KOPT-K1 (cell line): ENCODE results near the gene KLHL30.

Source experiments
- H3K27ac ChIP-seq: fragments of 200-600 bp; sonication (generic); 2 replicates; pipeline ENCODE4 v1.5.1; 2016; ENCODE audit warnings: antibody characterized with exemption, mild to moderate bottlenecking, low read depth, low read length; ENCODE audit not compliant: poor library complexity, severe bottlenecking
- H3K36me3 ChIP-seq: fragments of 200-600 bp; sonication (generic); 2 replicates; pipeline ENCODE4 v1.5.1; 2017; ENCODE audit warnings: antibody characterized with exemption, mild to moderate bottlenecking, low read length, moderate library complexity; ENCODE audit not compliant: insufficient read depth
- H3K9me3 ChIP-seq: fragments of 200-600 bp; sonication (generic); 2 replicates; pipeline ENCODE4 v1.5.1; 2017; ENCODE audit warnings: antibody characterized with exemption, low read length, mild to moderate bottlenecking; ENCODE audit not compliant: insufficient read depth, poor library complexity, severe bottlenecking

Gene KLHL30

DNA sequence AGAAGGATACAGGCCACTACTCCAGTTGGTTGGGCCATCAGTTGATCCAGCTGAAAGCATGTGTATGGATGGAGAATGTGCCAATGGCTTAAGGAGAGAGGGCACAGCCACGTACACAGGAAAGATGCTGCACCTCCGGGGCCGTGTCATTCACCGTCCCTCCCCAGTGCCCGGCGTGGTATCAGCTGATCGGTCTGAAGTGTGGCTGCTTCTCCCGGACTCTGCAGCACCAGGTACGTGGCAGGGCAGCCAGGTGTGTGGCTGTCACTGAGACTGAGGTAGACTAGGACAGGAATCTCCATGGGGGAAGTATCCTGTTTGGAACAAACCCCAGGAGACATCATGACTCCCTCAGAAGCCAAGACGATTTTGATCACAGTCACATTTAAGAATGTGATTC, 16.1 kb downstream of the KLHL30 start:
- Histone ChIP-seq H3K9me3 (peaks cover 6% of the 10 kb centered on the region), H3K27ac (no peak overlapping the region), H3K36me3 (no peaks in the 10 kb centered on the region)

DNA sequence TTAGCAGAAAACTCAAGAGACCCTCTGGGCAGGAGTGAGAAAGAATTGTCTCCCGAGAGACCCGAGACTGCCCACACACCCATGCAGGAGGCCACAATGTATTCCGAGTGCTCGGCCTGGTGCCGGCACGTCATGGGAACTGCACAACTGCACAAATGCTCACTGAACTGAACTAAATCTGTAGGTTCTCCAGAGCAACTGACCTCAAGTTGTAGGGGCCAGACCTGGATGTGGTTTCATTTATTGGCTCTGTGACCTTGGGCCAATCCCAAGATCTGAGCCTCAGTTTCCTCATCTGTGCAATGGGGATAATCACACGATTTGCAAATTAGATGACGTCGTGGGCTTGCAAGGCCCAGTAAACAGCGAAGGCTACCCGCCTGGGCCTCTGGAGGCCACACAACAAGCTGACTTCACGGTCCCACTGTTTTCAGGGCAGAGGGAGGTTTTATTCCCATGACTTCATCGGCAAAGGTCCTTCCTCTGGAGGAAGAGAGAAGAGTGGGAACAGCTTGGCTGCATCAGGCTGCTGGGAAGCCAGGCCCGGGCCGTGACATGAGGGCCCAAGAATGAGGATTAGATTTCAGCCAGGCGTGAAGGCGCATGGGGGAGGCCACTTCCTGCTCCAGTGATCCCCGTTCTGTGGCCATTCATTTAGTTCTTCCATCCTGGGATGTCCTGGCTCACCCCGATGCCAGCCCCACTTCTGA, 16.7 kb downstream of the KLHL30 start:
- H3K27ac ChIP-seq: no peak overlapping the region
- no peaks in the 10 kb centered on the region for H3K36me3 ChIP-seq
- peaks cover 6% of the 10 kb centered on the region for H3K9me3 ChIP-seq

DNA sequence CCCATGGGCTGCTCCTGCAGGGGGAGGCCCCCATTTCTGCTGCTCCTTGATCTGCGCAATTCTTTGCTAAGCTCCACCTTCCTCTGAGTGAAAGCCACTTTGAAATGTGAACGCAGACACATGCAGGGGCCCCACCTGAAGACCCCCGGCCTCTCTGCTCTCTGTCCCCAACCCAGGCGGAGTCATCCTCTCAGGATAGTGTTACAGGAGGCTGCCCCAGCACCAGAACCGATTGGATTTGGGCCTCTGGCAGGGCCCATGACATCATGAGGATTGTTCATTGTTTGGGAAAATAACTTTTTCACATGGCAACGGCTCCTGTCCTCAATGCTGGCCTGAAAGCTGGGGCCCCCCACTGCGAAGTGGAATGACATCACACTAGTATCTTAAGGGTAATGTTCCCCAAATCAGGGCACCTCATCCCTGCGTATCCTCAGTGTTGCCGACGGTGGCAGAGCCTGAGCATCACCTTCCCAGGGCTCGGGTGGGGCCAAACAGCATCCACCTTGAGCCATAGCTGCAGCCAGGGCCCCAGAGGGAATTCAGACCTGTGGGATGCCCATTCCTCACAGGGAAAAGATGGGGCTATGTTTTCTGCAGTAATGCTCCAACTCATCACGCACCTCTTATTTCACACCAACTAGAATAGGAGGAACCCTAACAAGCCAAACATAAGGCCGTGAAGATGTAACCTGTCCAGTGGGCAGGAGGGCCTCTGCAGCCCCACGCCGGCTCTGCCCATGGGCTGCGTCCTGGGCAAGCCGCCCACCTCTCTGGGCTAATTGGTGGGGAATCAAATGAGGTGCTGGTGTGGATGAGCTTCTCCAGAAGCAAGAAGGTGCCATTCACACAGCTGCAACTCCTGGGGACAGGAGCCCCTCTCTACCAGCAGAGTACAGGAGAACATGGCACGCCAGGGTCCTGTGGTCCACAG, 17.6 kb downstream of the KLHL30 start:
- Histone ChIP-seq H3K27ac (no peak overlapping the region), H3K36me3 (no peaks in the 10 kb centered on the region), H3K9me3 (peaks cover 6% of the 10 kb centered on the region)

DNA sequence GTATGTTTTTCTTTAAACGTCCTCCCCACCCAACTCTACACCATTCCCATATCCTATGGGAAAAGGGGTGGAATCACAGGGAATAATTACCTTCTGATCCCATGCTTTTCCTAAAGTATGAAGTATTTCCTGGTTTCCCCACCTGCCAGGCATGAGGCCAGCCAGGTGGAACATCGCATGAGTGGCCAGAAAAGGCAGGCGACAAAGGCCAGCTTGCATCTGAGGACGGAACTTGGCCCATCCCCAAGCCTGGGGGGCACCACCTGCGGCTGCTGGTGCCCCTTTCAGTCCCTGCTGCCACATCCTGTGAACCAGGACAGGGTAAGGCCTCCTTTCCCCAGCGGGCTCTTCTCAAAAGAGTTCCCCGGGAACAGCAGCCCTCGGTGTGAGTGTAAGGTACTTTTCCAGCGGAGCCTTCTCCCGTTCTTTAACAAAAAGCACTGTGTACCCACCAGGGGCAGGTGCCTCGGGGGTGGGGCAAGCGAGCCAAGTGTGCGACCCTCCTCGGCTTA, 19.1 kb downstream of the KLHL30 start:
- Histone ChIP-seq H3K27ac (no peak overlapping the region), H3K36me3 (no peaks in the 10 kb centered on the region), H3K9me3 (peaks cover 6% of the 10 kb centered on the region)

DNA sequence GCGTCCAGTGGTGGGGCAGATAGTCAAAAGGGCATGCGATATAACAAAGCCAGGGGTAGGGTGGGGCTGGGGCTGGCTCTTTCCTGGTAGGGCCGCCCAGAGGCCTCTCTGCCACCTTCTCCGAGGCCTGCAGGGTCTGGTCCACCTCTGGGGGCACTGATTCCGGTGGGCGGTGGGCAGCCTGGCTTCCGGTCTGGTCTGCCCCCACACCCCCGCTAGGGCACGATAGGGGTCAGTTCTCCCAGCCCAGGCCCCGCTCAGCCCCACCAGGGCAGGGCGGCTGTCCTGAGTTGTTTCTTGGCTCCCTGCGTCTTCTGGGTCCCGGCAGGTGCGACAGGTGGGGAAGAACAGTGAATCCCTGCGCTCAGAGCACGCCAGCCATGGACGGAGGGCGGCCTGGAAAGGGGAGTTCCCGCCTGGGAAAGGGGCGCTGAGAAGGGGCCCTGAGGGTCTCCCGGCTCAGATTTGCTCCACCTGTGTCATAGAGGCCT, 19.6 kb downstream of the KLHL30 start:
- Histone ChIP-seq H3K27ac (no peak overlapping the region), H3K9me3 (peaks cover 6% of the 10 kb centered on the region), H3K36me3 (no peaks in the 10 kb centered on the region)

DNA sequence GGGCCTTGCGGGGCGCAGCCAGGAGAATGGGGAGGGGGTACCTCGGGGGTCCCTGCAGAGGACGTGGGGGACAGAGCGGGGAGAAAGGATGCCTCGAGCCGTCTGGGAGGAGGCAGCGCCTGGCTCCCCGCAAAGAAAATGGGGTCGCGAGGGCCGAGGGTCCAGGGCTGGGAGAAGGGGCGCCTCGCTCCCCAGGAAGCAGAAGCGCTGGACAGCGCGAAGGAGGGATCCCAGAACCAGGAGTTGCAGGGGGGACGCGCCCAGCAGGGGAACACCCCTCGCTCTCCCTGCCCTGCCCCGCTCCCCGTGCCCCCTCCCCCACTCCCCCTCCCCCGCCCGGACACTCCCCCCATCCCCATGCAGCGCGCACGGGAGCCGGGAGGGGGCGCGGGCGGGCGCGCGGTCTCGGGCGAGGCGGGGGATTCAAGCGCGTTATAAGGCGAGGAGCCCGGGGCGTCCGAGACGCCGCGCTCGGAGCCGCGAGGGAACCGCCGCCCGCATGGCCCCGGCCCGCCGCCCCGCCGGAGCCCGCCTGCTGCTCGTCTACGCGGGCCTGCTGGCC, 20.1 kb downstream of the KLHL30 start, which contains the start of gene ERFE:
TSS of gene ERFE (plus strand) at position 462 of the 562 bp plus-strand sequence. CDS start at position 500, 38 bp downstream.
- H3K36me3 ChIP-seq: no peaks in the 10 kb centered on the region
- no peak within 1 kb of the TSS for H3K27ac ChIP-seq
- H3K9me3 ChIP-seq: peaks cover 6% of the 10 kb centered on the region

DNA sequence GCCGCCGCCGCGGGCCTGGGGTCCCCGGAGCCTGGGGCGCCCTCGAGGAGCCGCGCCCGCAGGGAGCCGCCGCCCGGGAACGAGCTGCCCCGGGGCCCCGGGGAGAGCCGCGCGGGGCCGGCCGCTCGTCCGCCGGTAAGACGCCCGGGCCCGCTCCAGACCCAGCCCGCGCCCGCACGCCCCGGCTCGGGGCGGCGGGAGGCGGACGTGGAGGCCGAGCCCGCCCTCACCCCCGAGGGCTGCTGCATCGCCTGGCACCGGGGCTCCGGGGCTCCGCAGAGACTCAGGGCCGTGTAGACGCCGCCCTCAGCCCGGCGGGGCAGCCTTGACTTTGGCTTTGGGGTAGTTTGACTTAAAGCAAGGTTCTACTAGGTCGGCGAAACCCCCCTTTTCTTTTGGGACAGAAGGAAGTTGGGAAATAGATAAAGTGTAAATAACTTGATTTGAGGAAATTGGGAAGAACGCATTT, 20.6 kb downstream of the KLHL30 start:
- Histone ChIP-seq H3K9me3 (peaks cover 4% of the 10 kb centered on the region), H3K27ac (no peak overlapping the region), H3K36me3 (no peaks in the 10 kb centered on the region)

DNA sequence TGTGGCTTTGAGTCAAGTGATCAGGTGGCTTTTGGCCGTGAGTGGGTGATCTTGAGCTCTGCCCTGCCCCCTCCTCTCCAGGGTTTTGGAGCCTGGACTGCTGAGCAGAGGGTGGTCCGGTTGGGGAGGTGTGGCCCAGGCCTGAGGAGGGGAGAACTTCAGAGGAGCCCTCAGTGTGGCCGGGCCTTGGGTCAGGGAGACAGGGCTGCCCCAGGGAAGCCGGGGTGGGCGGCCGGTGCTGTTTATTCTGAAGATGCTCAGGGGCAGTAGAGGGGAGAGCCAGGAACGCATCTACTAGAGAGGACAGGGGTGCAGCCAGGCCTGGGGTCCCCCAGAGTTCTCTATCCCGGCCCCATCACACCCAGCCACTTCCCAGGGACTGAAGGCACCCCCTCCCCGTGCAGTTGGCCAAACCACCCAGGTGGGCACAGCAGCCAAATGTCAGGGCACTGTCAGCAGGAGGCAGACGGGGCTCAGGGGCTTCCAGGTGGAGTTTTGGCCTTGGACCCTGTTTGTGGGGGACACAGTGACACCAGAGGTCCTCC, 21.3 kb downstream of the KLHL30 start:
- Histone ChIP-seq H3K36me3 (no peaks in the 10 kb centered on the region), H3K9me3 (no peaks in the 10 kb centered on the region), H3K27ac (no peak overlapping the region)

DNA sequence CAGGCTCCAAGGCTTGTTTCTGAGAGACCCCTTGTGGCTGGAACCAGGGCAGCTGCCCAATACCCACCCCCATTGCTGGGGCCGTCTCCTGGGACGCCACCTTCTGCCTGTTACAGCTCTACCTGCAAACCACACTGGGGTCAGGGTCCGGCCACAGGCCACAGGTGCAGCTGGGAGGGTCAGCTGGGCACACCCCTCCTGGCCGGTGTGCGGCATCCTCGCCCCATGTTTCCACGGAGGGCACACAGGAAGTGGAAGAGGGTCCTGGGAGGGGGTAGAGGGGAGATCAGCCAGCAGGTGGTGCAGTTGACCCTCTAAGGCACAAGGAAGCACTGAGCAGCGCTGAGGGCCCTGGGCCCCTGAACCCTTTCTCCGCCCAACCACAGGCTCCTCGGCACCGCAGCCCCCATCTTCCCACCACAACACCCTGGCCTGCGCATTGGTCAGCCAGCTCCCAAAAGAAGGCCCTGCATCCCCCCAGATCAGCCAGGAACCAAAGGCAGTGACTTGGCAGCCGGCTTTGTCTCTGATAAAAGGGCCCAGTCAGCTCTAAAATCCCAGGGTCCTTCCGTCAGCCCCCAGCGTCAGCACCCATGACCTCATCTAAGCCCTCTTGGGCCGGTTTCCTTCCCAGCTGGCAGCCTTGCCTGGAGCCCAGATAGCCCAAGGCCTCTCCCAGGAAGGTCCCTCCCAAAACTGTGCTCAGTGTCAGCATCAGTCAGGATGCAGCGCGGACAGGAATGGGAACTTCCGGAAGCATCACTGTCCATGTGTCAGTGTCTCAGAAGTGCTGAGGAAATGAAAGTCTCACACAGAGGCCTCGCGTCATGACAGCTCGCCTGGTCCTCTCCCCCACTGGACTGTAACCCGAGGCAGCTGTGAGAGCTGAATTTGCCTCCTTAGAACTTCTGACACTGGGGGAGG, 22.0 kb downstream of the KLHL30 start:
- Histone ChIP-seq H3K27ac (no peak overlapping the region), H3K36me3 (no peaks in the 10 kb centered on the region), H3K9me3 (no peaks in the 10 kb centered on the region)

DNA sequence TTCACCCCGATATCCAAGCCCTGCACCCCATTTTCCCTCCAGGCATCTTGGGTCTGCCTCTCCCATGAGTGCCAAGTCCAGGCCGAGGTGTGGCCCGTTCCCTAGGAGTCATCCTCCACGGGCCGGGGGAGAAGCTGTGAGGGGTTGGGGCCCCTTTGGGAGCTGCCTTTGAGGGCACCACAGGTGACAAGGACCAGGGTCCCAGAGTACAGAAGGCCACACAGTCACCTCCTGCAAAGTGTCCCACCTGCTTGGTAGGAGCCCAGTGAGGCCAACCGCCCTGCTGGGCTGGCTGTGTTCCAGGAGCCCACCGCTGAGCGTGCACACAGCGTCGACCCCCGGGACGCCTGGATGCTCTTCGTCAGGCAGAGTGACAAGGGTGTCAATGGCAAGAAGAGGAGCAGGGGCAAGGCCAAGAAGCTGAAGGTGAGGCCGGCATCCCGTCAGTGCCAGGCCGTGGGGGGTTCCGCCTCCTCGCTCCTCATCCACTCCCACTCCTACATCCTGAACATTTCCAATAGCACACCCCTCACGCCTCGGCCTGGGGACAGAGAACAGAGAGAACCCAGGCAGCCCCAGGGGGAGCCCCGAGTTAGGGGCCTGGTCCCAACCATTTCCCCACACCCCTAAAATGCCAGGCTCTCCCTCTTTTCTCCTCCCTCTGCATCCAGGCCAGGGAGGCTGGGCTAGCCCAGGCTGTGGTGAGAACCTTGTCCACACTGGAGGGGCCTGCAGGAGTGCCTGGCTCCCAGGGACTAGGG, 23.0 kb downstream of the KLHL30 start:
- Histone ChIP-seq H3K36me3 (peaks cover 3% of the 10 kb centered on the region; the same call in 1 of the 2 replicates), H3K9me3 (no peaks in the 10 kb centered on the region), H3K27ac (no peak overlapping the region)

DNA sequence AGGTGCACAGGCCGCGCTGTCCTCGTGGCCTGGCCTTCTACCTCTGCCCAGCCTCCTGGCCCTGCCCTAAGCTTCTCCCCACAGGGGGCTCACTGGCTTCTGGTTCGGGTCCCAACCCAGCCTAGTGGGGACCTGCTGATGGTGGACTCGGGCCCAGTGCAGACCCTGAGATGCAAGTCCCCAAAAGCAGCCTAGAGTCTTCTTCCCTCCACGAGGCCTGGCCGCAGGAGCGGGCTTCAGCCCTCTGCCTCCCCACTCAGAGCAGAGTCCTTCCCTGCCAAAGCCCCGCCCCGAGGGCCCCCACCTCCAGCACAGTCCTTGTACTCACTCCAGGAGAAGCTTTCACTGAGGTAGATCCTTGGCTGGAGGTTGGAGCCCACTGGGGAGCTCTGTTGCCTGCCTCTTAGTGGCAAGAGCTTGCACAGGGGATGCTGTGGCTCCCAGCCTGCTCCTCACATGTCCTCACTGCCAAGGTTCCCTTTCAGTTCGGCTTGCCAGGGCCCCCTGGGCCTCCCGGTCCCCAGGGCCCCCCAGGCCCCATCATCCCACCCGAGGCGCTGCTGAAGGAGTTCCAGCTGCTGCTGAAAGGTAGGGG, 23.9 kb downstream of the KLHL30 start:
- Histone ChIP-seq H3K27ac (no peak overlapping the region), H3K9me3 (no peaks in the 10 kb centered on the region), H3K36me3 (peaks cover 12% of the 10 kb centered on the region; the same call in 1 of the 2 replicates)

DNA sequence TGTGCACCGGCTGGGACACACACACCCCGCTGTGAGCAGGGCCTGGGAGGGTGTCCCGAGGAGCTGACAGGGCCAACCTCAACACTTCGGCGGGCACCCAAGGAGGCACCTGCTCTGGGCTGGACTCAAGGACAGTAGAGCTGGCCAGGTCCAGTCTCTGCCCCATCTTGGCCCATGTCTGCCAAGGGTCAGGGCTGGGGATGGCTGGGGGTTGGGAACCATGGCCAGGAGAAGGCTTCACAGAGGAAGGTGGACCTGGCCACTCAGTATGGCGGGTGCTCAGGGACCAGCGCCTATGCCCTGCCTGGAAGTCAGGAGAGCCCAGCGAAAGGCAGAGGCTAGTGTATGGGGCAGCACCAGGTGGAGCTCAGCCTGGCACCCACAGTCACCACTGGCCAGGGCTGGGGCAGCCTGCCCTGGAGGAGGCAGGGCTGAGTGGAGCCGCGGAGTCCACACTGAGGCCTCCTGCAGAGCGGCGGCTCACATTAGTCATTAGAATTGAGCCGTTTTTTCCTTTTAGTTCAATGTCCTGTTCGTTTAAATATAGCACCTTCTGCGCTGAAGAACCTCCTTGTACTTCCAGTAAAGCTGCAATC, 24.5 kb downstream of the KLHL30 start:
- Histone ChIP-seq H3K36me3 (peaks cover 18% of the 10 kb centered on the region), H3K27ac (no peak overlapping the region), H3K9me3 (no peaks in the 10 kb centered on the region)
